ENCODE data around the gene AKAP13.

Gene AKAP13

DNA sequence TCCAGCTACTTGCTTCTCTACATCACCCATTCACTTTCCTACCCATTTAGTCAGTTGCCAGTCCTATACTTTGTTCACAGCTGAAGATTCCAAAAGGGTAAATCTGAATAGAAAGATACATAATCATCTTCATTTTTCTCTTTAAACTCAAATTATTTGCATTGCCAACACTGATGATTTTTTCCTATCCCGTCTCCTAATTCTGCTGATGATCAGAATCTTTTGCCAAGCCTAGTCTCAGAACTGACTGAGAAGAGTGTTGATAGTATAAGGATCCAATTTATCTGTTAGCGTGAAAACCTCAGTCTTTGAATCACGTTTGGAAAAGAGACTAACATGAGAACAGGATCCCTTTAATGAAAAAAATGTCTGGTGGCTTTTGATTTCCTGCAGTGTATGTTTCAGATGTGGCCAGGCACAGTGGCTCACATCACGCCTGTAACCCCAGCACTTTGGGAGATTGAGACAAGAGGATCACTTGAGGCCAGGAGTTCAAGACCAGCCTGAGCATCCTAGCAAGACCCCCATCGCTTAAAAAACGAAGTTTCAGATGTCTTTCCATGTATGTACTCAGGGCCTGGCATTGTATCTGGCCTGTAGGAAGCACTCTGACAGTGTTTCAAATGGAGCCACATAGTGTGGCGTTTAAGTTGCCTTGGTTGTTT is 244.9 kb downstream of the AKAP13 start:
- H3K27ac ChIP-seq: no peak overlapping the region
- TF ChIP-seq, protein P1, sequence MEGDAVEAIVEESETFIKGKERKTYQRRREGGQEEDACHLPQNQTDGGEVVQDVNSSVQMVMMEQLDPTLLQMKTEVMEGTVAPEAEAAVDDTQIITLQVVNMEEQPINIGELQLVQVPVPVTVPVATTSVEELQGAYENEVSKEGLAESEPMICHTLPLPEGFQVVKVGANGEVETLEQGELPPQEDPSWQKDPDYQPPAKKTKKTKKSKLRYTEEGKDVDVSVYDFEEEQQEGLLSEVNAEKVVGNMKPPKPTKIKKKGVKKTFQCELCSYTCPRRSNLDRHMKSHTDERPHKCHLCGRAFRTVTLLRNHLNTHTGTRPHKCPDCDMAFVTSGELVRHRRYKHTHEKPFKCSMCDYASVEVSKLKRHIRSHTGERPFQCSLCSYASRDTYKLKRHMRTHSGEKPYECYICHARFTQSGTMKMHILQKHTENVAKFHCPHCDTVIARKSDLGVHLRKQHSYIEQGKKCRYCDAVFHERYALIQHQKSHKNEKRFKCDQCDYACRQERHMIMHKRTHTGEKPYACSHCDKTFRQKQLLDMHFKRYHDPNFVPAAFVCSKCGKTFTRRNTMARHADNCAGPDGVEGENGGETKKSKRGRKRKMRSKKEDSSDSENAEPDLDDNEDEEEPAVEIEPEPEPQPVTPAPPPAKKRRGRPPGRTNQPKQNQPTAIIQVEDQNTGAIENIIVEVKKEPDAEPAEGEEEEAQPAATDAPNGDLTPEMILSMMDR (conservative IDR thresholded peaks at IDR 0.05): no peak
- TF ChIP-seq ZFX (IDR thresholded peaks at IDR 0.05): no peak

DNA sequence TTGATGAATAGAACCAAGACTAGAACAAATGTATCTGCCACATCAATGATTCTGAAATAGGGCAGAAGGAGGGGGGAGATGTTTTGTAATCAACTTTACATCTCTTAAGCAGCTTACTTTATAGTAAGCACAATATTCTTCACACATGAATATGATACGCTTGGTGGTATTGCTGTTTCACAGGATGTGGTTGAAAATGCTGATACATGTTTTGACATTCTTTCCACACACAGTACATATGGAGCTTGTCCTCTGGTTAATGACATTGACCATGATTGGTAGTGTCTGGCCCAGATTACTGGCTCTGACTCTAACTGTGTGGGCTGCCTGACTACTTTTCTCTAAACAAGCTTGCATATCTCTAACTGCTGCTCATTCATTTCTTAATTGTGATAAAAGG is 245.5 kb downstream of the AKAP13 start:
- TF ChIP-seq ZFX (IDR thresholded peaks at IDR 0.05): no peak

DNA sequence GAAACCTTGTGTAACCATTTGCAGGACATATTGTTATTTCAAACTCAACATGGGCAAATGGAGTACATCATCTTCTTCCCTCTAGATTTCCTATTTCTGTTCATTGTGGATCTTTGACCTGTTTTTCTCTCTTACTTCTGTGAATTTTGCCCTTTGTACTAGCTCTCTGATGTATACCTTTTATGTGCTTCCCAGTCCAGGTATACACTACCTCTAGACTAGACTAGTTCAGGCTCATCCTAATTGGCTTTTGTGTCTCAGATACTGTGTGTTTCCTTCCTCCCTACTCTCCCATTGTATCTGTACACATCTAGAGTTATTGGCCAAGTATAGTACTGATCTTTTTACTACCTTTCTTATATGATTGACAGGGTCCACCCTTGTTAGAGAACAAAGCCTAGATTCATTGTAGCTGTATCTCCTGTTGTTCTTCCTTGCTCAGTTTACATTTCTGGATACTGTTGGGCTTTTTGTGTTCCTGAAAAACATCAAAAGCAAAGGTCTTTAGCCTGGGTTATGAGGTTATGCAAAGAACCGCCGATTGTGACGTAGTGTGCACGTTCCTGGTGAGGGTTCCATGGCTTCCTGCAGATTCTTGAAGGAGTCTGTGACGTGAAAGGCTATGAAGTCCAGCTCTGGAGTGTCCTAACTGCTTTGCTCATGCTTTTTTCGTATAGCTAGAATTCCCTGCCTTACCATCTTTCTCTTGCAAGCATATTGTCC is 247.0 kb downstream of the AKAP13 start:
- H3K27ac ChIP-seq: no peak overlapping the region
- TF ChIP-seq, protein P1 (conservative IDR thresholded peaks at IDR 0.05): no peak
- TF ChIP-seq ZFX (IDR thresholded peaks at IDR 0.05): no peak

More for the DNA sequence above, 245.5 kb downstream of the AKAP13 start:
- no peak overlapping the region for H3K27ac ChIP-seq

DNA sequence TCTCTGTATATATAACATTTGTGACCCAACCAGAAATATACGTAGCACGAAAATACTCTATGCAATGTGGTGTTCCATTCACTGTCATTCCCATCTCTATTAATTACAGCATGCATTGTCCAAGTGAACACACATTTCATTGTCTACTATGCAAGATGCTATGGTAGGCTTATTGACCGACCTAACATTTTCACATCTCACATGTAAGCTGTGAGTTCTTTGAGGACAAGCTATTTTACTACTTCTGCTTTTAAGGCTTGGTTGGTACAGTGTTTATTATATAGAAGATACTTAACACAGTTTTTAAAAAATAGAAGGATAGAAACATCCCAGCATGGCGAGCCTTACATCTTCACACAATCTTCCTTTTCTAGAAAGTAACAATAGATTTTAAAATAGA is 249.9 kb downstream of the AKAP13 start:
- H3K27ac ChIP-seq: no peak overlapping the region
- TF ChIP-seq ZFX (IDR thresholded peaks at IDR 0.05): no peak

DNA sequence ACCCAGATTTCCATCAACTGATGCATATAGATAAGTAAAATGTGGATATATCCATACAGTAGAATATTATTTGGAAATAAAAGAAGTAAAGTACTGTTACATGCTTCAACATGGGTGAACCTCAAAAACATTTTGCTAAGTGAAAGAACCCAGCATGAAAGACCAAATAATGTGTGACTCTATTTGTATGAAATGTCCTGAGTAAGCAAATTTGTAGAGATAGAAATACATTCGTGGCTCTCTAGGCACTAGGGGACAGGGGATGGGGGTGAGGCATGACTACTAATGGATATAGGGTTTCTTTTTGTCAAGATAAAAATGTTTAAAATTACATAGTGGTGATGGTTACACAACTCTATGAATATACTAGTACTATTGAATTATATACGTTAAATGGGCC is 250.6 kb downstream of the AKAP13 start:
- TF ChIP-seq, protein P1 (conservative IDR thresholded peaks at IDR 0.05): no peak
- no peak for TF ChIP-seq ZFX (IDR thresholded peaks at IDR 0.05)
- no peak overlapping the region for H3K27ac ChIP-seq

DNA sequence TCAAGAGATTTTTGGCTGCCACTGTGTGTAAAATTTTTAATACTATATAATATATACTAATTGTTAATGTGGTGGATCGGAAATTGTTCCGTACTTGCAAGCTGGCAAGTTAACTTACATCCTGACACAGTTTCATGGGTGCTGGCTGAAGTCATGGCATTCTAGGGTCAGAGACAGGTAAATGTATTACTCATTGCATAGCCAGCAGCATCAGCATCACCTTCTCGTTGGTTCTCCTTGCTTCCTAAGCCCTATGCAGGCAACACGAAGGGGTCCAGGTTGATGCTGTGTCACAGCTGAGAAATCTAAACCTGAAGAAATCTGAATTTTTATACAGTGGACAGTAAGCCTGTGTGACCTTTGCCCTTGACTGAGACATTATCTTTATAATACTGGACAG is 251.6 kb downstream of the AKAP13 start:
- no peak for TF ChIP-seq ZFX (IDR thresholded peaks at IDR 0.05)
- TF ChIP-seq, protein P1 (conservative IDR thresholded peaks at IDR 0.05): no peak

DNA sequence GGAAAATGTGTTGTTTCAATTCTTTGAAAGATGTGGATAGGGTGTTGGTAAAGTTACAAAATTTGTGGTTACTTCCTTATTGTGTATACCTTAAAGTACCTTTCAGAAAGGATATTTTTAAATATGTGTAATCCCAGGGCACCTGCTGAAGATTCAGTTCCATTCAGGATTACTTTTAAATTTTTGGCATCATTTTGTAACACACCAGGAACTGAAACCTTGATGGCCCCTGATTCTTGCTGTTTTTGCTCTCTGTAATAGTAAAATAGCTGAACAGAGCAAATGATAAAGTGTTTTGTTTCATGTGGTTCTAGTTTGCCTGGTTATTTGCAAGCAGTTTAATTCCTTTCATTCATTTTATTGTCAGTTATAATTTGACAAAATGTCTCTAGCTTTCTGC is 253.5 kb downstream of the AKAP13 start:
- TF ChIP-seq, protein P1 (conservative IDR thresholded peaks at IDR 0.05): no peak
- no peak for TF ChIP-seq ZFX (IDR thresholded peaks at IDR 0.05)
- H3K27ac ChIP-seq: no peak overlapping the region

More for the DNA sequence above, 251.6 kb downstream of the AKAP13 start:
- no peak overlapping the region for H3K27ac ChIP-seq

DNA sequence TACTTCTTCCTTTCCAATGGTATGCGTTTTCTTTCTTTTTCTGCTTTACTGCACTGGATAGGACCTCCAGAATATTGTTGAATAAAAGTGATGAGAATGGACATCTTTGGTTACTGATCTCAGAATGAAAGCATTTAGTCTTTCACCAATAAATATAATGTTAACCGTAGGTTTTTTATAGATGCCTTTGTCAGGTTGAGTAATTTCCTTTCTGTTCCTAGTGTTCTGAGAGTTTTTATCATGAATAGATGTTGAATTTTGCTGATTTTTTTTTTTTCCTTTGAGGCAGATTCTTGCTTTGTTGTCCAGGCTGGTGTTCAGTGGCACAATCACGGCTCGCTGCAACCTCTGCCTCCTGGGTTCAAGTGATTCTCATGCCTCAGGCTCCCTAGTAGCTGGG is 255.9 kb downstream of the AKAP13 start:
- TF ChIP-seq ZFX (IDR thresholded peaks at IDR 0.05): no peak
- TF ChIP-seq, protein P1 (conservative IDR thresholded peaks at IDR 0.05): no peak
- no peak overlapping the region for H3K27ac ChIP-seq

Data from C4-2B (cell line).